HepG2 (cell line): Measurements from ENCODE around the gene GFOD1. TPM values are rescaled to one million over a fixed set of nuclear protein-coding genes. Genes with fewer than 3 reads are reported as not detected.
"Not testable (repeated sequence)": the region's sequence is repeated elsewhere in the genome, so short reads cannot be mapped to it uniquely, and the experiment has no call there.

Experiments used
- ATAC-seq: fragments of 200-7000 bp; cut with Tn5 transposase; 3 replicates; pipeline ENCODE4 v1.9.1; 2020; ENCODE audit warnings: mild to moderate bottlenecking, moderate library complexity
- BruUV-seq: library from RNA; stranded (reverse); fragments of 400-500 nt; replicated peaks from 2 replicates; lab custom pipeline; 2021; lab: Mats Ljungman, UMichigan
- CTCF ChIA-PET: fragments of 300-600 bp; formaldehyde crosslinking; extraction: SDS; loops from one replicate; lab custom pipeline; 2021; ENCODE audit warnings: low total read pairs, inconsistent platforms, low intra/inter-chr PET ratio; lab: Yijun Ruan, JAX
- POLR2A ChIA-PET: fragments of 350-600 bp; sonication (Branson Sonifier 250); formaldehyde crosslinking; loops from one replicate; lab custom pipeline; 2020; ENCODE audit warnings: antibody characterized with exemption, inconsistent platforms; lab: Yijun Ruan, JAX
- DNase-seq: peaks from one replicate; pipeline ENCODE4 v3.0.0-alpha.2; 2015; ENCODE audit warnings: low spot score
- FAIRE-seq: peaks from 3 replicates; lab custom pipeline; 2011; peaks lifted over from hg19 to GRCh38; lab: Jason Lieb, UNC
- H2AFZ ChIP-seq: one replicate; pipeline ENCODE4 v1.6.1; 2011; ENCODE audit warnings: low read length, inconsistent platforms
- H3K27ac ChIP-seq: fragments of 300-600 bp; 3 replicates; pipeline ENCODE4 v1.8.0; 2011; ENCODE audit warnings: mixed run types, mild to moderate bottlenecking, mixed read lengths, low read length, inconsistent platforms; ENCODE audit not compliant: insufficient read depth; ENCODE audit errors: extremely low read length
- H3K27me3 ChIP-seq, 2 experiments: fragments of 200-600 bp in 1 of 2; 2 replicates in 1 of 2; 3 replicates in 1 of 2; pipeline versions ENCODE4 v1.6.0 to v1.8.0; 2011; ENCODE audit warnings: low read length in 2 of 2, mild to moderate bottlenecking in 2 of 2, moderate library complexity in 2 of 2, inconsistent platforms in 1 of 2; ENCODE audit not compliant: insufficient read depth in 2 of 2, control insufficient read depth in 1 of 2
- H3K36me3 ChIP-seq, 2 experiments: fragments of 200-600 bp in 1 of 2; replicated peaks in 1 of 2; 2 replicates in 1 of 2; 3 replicates in 1 of 2; pipeline versions ENCODE4 v1.5.1 to v1.8.0; 2011; ENCODE audit warnings: low read length in 2 of 2, inconsistent platforms in 1 of 2; ENCODE audit not compliant: insufficient read depth in 2 of 2, control insufficient read depth in 1 of 2
- H3K4me1 ChIP-seq: 2 replicates; pipeline ENCODE4 v1.5.1; 2012; ENCODE audit warnings: low read length, inconsistent platforms; ENCODE audit not compliant: insufficient read depth
- H3K4me2 ChIP-seq: 2 replicates; pipeline ENCODE4 v1.6.0; 2011; ENCODE audit warnings: low read depth, low read length, inconsistent platforms
- H3K4me3 ChIP-seq, 3 experiments: fragments of 200-600 bp in 1 of 3; sonication (generic), shearing (Covaris generic) in 1 of 3; replicated peaks in 1 of 3; 2 replicates each; pipeline ENCODE4 v1.5.1; 2011 to 2016; ENCODE audit warnings: low read length in 3 of 3, inconsistent platforms in 2 of 3, low read depth in 2 of 3, mild to moderate bottlenecking in 2 of 3, control low read depth in 1 of 3, mixed read lengths in 1 of 3; ENCODE audit not compliant: insufficient read depth in 1 of 3
- H3K79me2 ChIP-seq: one replicate; pipeline ENCODE4 v1.6.1; 2011; ENCODE audit warnings: low read length, inconsistent platforms; ENCODE audit not compliant: insufficient read depth
- H3K9ac ChIP-seq: 2 replicates; pipeline ENCODE4 v1.6.0; 2011; ENCODE audit warnings: mild to moderate bottlenecking, low read depth, low read length, inconsistent platforms; ENCODE audit not compliant: insufficient read depth
- H3K9me3 ChIP-seq: 2 replicates; pipeline ENCODE4 v1.5.1; 2012; ENCODE audit warnings: mild to moderate bottlenecking, low read length
- H4K20me1 ChIP-seq: 2 replicates; pipeline ENCODE4 v1.6.0; 2011; ENCODE audit warnings: inconsistent platforms, mild to moderate bottlenecking, low read length, moderate library complexity; ENCODE audit not compliant: insufficient read depth
- FOXP1 ChIP-seq, 2 experiments: fragments of 450-650 bp in 1 of 2; IDR thresholded peaks; 2 replicates each; pipeline ENCODE4 v1.6.1; 2017 to 2018; ENCODE audit warnings: antibody characterized with exemption in 1 of 2
- HOXA3 ChIP-seq: sonication (generic); formaldehyde crosslinking; IDR thresholded peaks from 2 replicates; pipeline ENCODE4 v1.5.0; 2020; ENCODE audit warnings: missing genetic modification reagents
- NFE2 ChIP-seq: sonication (generic); formaldehyde crosslinking; IDR thresholded peaks from 2 replicates; pipeline ENCODE4 v1.4.0; 2020; ENCODE audit warnings: missing genetic modification reagents
- WGBS: methylation state at CpG from one replicate; pipeline ENCODE4 v1.1.6; 2017; ENCODE audit warnings: low lambda C conversion rate; 5-methylcytosine and 5-hydroxymethylcytosine counted together
- in situ Hi-C: cut with HindIII; loops from 2 replicates; pipeline ENCODE4 v1.10.0; 2017; ENCODE audit warnings: low pct_unique_long_range_greater_than_20kb; ENCODE audit not compliant: extremely low pct_ligation_motif_present
- intact Hi-C: fragments of 100-400 bp; cut with micrococcal nuclease; formaldehyde crosslinking; loops from one replicate; pipeline ENCODE4 v1.10.0; 2022; ENCODE audit not compliant: unreplicated experiment
- polyA plus RNA-seq, 8 experiments: library from polyadenylated mRNA; depleted of rRNA in 3 of 8; stranded (reverse) in 7 of 8; unstranded in 1 of 8; fragments of >200 nt; fragmentation: Illumina TruSeq in 4 of 8; extraction: Trizol in 4 of 8; gene quantifications; 2 replicates each; pipeline versions ENCODE4 v1.2.1 to v1.2.3, GENCODE V29; 2011 to 2016; ENCODE audit warnings: low read depth in 4 of 8, missing spikeins in 1 of 8, mixed read lengths in 1 of 8; ENCODE audit not compliant: insufficient read depth in 1 of 8
- total RNA-seq, 5 experiments: library from RNA; depleted of rRNA; stranded (reverse); fragments of >200 nt; fragmentation: Illumina TruSeq; extraction: Trizol; gene quantifications; 2 replicates each; pipeline ENCODE4 v1.2.3, GENCODE V29; 2016; ENCODE audit warnings: low read depth in 1 of 5
- TF ChIP-seq, protein P1 (sequence below): sonication (generic); formaldehyde crosslinking; IDR thresholded peaks from 2 replicates; pipeline ENCODE4 v1.4.0; 2020; ENCODE audit warnings: mild to moderate bottlenecking, missing genetic modification reagents
- TF ChIP-seq, protein P2 (sequence below): IDR thresholded peaks from 2 replicates; pipeline ENCODE4 v1.6.1; 2012; ENCODE audit warnings: inconsistent platforms

Gene GFOD1
- total and polyA plus RNA-seq, 2 of the 13 experiments (the other 11 are each of a cell fraction or from before 2014, with no cell fraction given): 1.9 to 6.4 TPM

- no peaks in the 10 kb centered on the region for H3K9me3 ChIP-seq
- intact Hi-C loops: no loop called here
- no peaks in the 10 kb centered on the region for H4K20me1 ChIP-seq
- no peak overlapping the region for H2AFZ ChIP-seq
- FAIRE-seq (no peak), DNase-seq (no peak), ATAC-seq (peak; percentile 43)
- CTCF ChIA-PET: no interaction called here
- H3K27me3 ChIP-seq: no peaks in the 10 kb centered on the region
- H3K27ac ChIP-seq: no peak overlapping the region
- H3K4me1 ChIP-seq: peaks cover 42% of the 10 kb centered on the region
- no peak overlapping the region for H3K4me2 ChIP-seq
- H3K9ac ChIP-seq: no peak overlapping the region
- POLR2A ChIA-PET: interaction anchor here (0.7 kb wide), 1 partner anchor 140 kb away, joined by 3 read pairs; the partner anchor contains the start of gene SIRT5
- no peaks in the 10 kb centered on the region for H3K79me2 ChIP-seq
- WGBS: 69% methylated on average over 6 of the region's 6 CpGs
- BruUV-seq: no TSS peak
- H3K36me3 ChIP-seq: no peaks in the 10 kb centered on the region
- TF ChIP-seq, protein P1, sequence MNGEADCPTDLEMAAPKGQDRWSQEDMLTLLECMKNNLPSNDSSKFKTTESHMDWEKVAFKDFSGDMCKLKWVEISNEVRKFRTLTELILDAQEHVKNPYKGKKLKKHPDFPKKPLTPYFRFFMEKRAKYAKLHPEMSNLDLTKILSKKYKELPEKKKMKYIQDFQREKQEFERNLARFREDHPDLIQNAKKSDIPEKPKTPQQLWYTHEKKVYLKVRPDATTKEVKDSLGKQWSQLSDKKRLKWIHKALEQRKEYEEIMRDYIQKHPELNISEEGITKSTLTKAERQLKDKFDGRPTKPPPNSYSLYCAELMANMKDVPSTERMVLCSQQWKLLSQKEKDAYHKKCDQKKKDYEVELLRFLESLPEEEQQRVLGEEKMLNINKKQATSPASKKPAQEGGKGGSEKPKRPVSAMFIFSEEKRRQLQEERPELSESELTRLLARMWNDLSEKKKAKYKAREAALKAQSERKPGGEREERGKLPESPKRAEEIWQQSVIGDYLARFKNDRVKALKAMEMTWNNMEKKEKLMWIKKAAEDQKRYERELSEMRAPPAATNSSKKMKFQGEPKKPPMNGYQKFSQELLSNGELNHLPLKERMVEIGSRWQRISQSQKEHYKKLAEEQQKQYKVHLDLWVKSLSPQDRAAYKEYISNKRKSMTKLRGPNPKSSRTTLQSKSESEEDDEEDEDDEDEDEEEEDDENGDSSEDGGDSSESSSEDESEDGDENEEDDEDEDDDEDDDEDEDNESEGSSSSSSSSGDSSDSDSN (CRISPR knock-in tag): no peak
- TF ChIP-seq NFE2 (CRISPR knock-in tag) (no peak), HOXA3 (CRISPR knock-in tag) (0 out of 2 replicates have a peak, but pooled peaks have one; percentile 35), FOXP1 (IDR thresholded peaks at IDR 0.05) (no peak), FOXP1 (CRISPR knock-in tag; IDR thresholded peaks at IDR 0.05) (no peak)
- TF ChIP-seq, protein P2, sequence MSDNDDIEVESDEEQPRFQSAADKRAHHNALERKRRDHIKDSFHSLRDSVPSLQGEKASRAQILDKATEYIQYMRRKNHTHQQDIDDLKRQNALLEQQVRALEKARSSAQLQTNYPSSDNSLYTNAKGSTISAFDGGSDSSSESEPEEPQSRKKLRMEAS: 0 out of 2 replicates have a peak, but pooled peaks have one; percentile 39
- TF ChIP-seq, all 625 proteins: peak for 2
- in situ Hi-C loops: no loop called here
- no peak overlapping the region for H3K4me3 ChIP-seq
Observed at GRCh38 chr6:13434777-13435176, 52.6 kb downstream of the GFOD1 start.

DNA sequence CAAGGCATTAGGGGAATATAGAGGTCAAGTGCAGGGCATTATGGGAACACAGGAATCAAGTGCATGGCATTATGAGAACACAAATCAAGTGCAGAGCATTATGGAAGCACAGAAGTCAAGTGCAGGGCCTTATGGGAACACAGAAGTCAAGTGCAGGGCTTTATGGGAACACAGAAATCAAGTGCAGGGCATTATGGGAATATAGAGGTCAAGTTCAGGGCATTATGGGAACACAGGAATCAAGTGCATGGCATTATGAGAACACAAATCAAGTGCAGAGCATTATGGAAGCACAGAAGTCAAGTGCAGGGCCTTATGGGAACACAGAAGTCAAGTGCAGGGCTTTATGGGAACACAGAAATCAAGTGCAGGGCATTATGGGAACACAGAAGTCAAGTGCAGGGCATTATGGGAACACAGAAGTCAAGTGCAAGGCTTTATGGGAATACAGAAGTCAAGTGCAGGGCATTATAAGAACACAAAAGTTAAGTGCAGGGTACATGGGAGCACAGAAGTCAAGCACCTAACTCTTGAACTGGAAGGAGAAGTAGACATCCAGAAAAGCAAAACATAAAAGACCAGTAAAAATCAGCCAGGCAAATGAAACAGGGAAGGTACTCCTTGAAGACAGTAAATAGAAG, 53.1 kb downstream of the GFOD1 start:
- peaks cover 42% of the 10 kb centered on the region for H3K4me1 ChIP-seq
- FAIRE-seq, H2AFZ ChIP-seq, H3K79me2 ChIP-seq, H4K20me1 ChIP-seq, BruUV-seq, in situ Hi-C loops, H3K4me2 ChIP-seq, ATAC-seq, CTCF ChIA-PET, DNase-seq, POLR2A ChIA-PET, H3K27ac ChIP-seq, H3K4me3 ChIP-seq, H3K9ac ChIP-seq, H3K36me3 ChIP-seq, H3K9me3 ChIP-seq, intact Hi-C loops, H3K27me3 ChIP-seq: not testable (repeated sequence)
